Measurements from ENCODE around the gene USP6NL. TPM values are rescaled to one million over a fixed set of nuclear protein-coding genes. Genes with fewer than 3 reads are reported as not detected.

Gene USP6NL
- total RNA-seq, 2 donors from 2014 or later = 13.9 to 28.4 TPM

- no peak for DNase-seq (ENCODE audit: low spot score)
- H3K4me1 ChIP-seq (replicated peaks) = no peaks in the 10 kb centered on the region
- 92% methylated on average over 2 of the region's 2 CpGs for WGBS
These were observed 72.1 kb downstream of the USP6NL start for GRCh38 chr10:11539191-11539868.

GRCh38 chr10:11538834-11539190, 72.6 kb downstream of the USP6NL start:
- no peak overlapping the region for H3K27ac ChIP-seq
- no peak for DNase-seq (ENCODE audit: low spot score)
- no peaks in the 10 kb centered on the region for H3K27me3 ChIP-seq (replicated peaks; ENCODE audit: insufficient read depth)
- H3K9me3 ChIP-seq = no peaks in the 10 kb centered on the region
- intact Hi-C loops (cut with DNase I) = no loop called here
- no peaks in the 10 kb centered on the region for H3K36me3 ChIP-seq
- H3K4me3 ChIP-seq = no peak overlapping the region
- H3K4me1 ChIP-seq (replicated peaks) = no peaks in the 10 kb centered on the region
- no peak for TF ChIP-seq CTCF (IDR thresholded peaks at IDR 0.05)
- no peak for TF ChIP-seq POLR2A (IDR thresholded peaks at IDR 0.05)
- no peak for TF ChIP-seq POLR2AphosphoS5 (IDR thresholded peaks at IDR 0.05)
- WGBS = 95% methylated on average over 8 of the region's 8 CpGs

More at GRCh38 chr10:11539191-11539868, 72.1 kb downstream of the USP6NL start:
- Histone ChIP-seq H3K4me3 (no peak overlapping the region), H3K27ac (no peak overlapping the region), H3K36me3 (no peaks in the 10 kb centered on the region), H3K9me3 (no peaks in the 10 kb centered on the region), H3K27me3 (replicated peaks; ENCODE audit: insufficient read depth) (no peaks in the 10 kb centered on the region)
- intact Hi-C loops (cut with DNase I) = no loop called here
- TF ChIP-seq POLR2A (IDR thresholded peaks at IDR 0.05) (no peak), POLR2AphosphoS5 (IDR thresholded peaks at IDR 0.05) (no peak), CTCF (IDR thresholded peaks at IDR 0.05) (no peak)

GRCh38 chr10:11536228-11536627, 75.2 kb downstream of the USP6NL start:
- 97% methylated on average over 1 of the region's 1 CpG for WGBS
- Histone ChIP-seq H3K36me3 (no peaks in the 10 kb centered on the region), H3K27ac (no peak overlapping the region), H3K27me3 (replicated peaks; ENCODE audit: insufficient read depth) (no peaks in the 10 kb centered on the region), H3K9me3 (no peaks in the 10 kb centered on the region), H3K4me1 (replicated peaks) (no peaks in the 10 kb centered on the region), H3K4me3 (no peak overlapping the region)
- TF ChIP-seq CTCF (IDR thresholded peaks at IDR 0.05) (no peak), POLR2AphosphoS5 (IDR thresholded peaks at IDR 0.05) (no peak), POLR2A (IDR thresholded peaks at IDR 0.05) (no peak)
- DNase-seq (ENCODE audit: low spot score) = no peak
- intact Hi-C loops (cut with DNase I) = no loop called here

- no peak for TF ChIP-seq POLR2AphosphoS5 (IDR thresholded peaks at IDR 0.05)
- TF ChIP-seq POLR2A (IDR thresholded peaks at IDR 0.05) = no peak
- TF ChIP-seq CTCF (IDR thresholded peaks at IDR 0.05) = no peak
- WGBS = 94% methylated on average over 5 of the region's 5 CpGs
- Histone ChIP-seq H3K27me3 (replicated peaks; ENCODE audit: insufficient read depth) (no peaks in the 10 kb centered on the region), H3K36me3 (no peaks in the 10 kb centered on the region), H3K27ac (no peak overlapping the region), H3K9me3 (no peaks in the 10 kb centered on the region), H3K4me3 (no peak overlapping the region), H3K4me1 (replicated peaks) (no peaks in the 10 kb centered on the region)
- DNase-seq (ENCODE audit: low spot score) = no peak
- intact Hi-C loops (cut with DNase I) = no loop called here
These were observed 76.0 kb downstream of the USP6NL start for GRCh38 chr10:11535346-11535959.

- intact Hi-C loops (cut with DNase I) = no loop called here
- no peaks in the 10 kb centered on the region for H3K36me3 ChIP-seq
- no peak overlapping the region for H3K4me3 ChIP-seq
- no peaks in the 10 kb centered on the region for H3K4me1 ChIP-seq (replicated peaks)
- H3K27me3 ChIP-seq (replicated peaks; ENCODE audit: insufficient read depth) = no peaks in the 10 kb centered on the region
- TF ChIP-seq CTCF (IDR thresholded peaks at IDR 0.05) (no peak), POLR2AphosphoS5 (IDR thresholded peaks at IDR 0.05) (no peak), POLR2A (IDR thresholded peaks at IDR 0.05) (no peak)
- H3K27ac ChIP-seq = no peak overlapping the region
- no peak for DNase-seq (ENCODE audit: low spot score)
- no peaks in the 10 kb centered on the region for H3K9me3 ChIP-seq
These were observed 78.1 kb downstream of the USP6NL start for GRCh38 chr10:11533328-11533781.
